G401 (cell line): ENCODE results near the gene HSD17B14. TPM values are rescaled to one million over a fixed set of nuclear protein-coding genes. Genes with fewer than 3 reads are reported as not detected.
"Not testable (repeated sequence)": the region's sequence is repeated elsewhere in the genome, so short reads cannot be mapped to it uniquely, and the experiment has no call there.

Source experiments
- DNase-seq: peaks from one replicate; pipeline ENCODE4 v3.0.0-alpha.2; 2015; ENCODE audit warnings: low spot score
- in situ Hi-C: cut with HindIII; loops from 2 replicates; pipeline ENCODE4 v1.10.0; 2016; ENCODE audit warnings: low sequenced_read_pairs, mixed read lengths
- total RNA-seq: library from RNA; depleted of rRNA; stranded (reverse); fragments of >200 nt; shearing (Covaris generic); gene quantifications from 2 replicates; pipeline ENCODE4 v1.2.3, GENCODE V29; 2014; rRNA removed

Gene HSD17B14
- total RNA-seq: 62.8 and 69.0 TPM in 2 replicates

GRCh38 chr19:48836089-48837017 lies at the start of gene HSD17B14:
Gene HSD17B14, minus strand, starts transcription at chr19:48836491. Its CDS starts 80 bp downstream, at chr19:48836411.
- peak; percentile 61 for DNase-seq
- in situ Hi-C loops: no loop called here

- DNase-seq: no peak
- in situ Hi-C loops: no loop called here
These were observed 47.4 kb upstream of the HSD17B14 start for GRCh38 chr19:48883726-48884125.

GRCh38 chr19:48881741-48882657 lies 45.7 kb upstream of the HSD17B14 start:
- in situ Hi-C loops: no loop called here
- peak; percentile 64 for DNase-seq

GRCh38 chr19:48879696-48880095 lies 43.4 kb upstream of the HSD17B14 start:
- in situ Hi-C loops, DNase-seq: not testable (repeated sequence)

- in situ Hi-C loops: no loop called here
- DNase-seq: no peak
These were observed 42.8 kb upstream of the HSD17B14 start for GRCh38 chr19:48879025-48879637.

- in situ Hi-C loops: no loop called here
- DNase-seq: peak; percentile 9
These were observed 42.1 kb upstream of the HSD17B14 start for GRCh38 chr19:48878196-48879024.

- in situ Hi-C loops: no loop called here
- DNase-seq: no peak
These were observed 41.5 kb upstream of the HSD17B14 start for GRCh38 chr19:48877855-48878195.

GRCh38 chr19:48876043-48876981 lies 40.0 kb upstream of the HSD17B14 start:
- in situ Hi-C loops, DNase-seq: not testable (repeated sequence)

- peak; percentile 46 for DNase-seq
These were observed 38.2 kb upstream of the HSD17B14 start for GRCh38 chr19:48874303-48875135.

GRCh38 chr19:48873476-48874302 lies 37.4 kb upstream of the HSD17B14 start:
- in situ Hi-C loops: no loop called here
- DNase-seq: peak; percentile 19

More at GRCh38 chr19:48874303-48875135, 38.2 kb upstream of the HSD17B14 start:
- in situ Hi-C loops: no loop called here

- in situ Hi-C loops: no loop called here
- DNase-seq: peak; percentile 77
These were observed 36.7 kb upstream of the HSD17B14 start for GRCh38 chr19:48872884-48873475.

GRCh38 chr19:48872182-48872883 lies 36.0 kb upstream of the HSD17B14 start, which contains the start of gene PPP1R15A:
Gene PPP1R15A, plus strand, starts transcription at chr19:48872421. Its CDS starts 813 bp downstream, at chr19:48873234.
- in situ Hi-C loops: no loop called here
- DNase-seq: peak; percentile 99

- DNase-seq, in situ Hi-C loops: not testable (repeated sequence)
These were observed 35.3 kb upstream of the HSD17B14 start for GRCh38 chr19:48871471-48872181.

GRCh38 chr19:48870048-48870447 lies 33.8 kb upstream of the HSD17B14 start:
- in situ Hi-C loops: no loop called here
- DNase-seq: no peak
